ENCODE data around the gene CCDC170.
"Not testable (repeated sequence)": the region's sequence is repeated elsewhere in the genome, so short reads cannot be mapped to it uniquely, and the experiment has no call there.

The CCDC170 gene

GRCh38 chr6:151493161-151493803, 535 bp upstream of the CCDC170 start:
- DNase-seq (ENCODE audit: low read depth, low spot score), result no peak
- H3K27ac ChIP-seq, result no peak overlapping the region

GRCh38 chr6:151494235-151494935, 568 bp downstream of the CCDC170 start:
- DNase-seq (ENCODE audit: low read depth, low spot score), result no peak
- H3K27ac ChIP-seq, result no peak overlapping the region

GRCh38 chr6:151494936-151495320, 1.1 kb downstream of the CCDC170 start:
- DNase-seq (ENCODE audit: low read depth, low spot score), result no peak
- H3K27ac ChIP-seq, result no peak overlapping the region

GRCh38 chr6:151495380-151495779, 1.6 kb downstream of the CCDC170 start:
- no peak for DNase-seq (ENCODE audit: low read depth, low spot score)
- no peak overlapping the region for H3K27ac ChIP-seq

- H3K27ac ChIP-seq, result no peak overlapping the region
Measured at GRCh38 chr6:151497905-151498304, 4.1 kb downstream of the CCDC170 start.

GRCh38 chr6:151498327-151498726, 4.5 kb downstream of the CCDC170 start:
- DNase-seq (ENCODE audit: low read depth, low spot score), result no peak

More at GRCh38 chr6:151497905-151498304, 4.1 kb downstream of the CCDC170 start:
- DNase-seq (ENCODE audit: low read depth, low spot score), result no peak

GRCh38 chr6:151499551-151499950, 5.7 kb downstream of the CCDC170 start:
- H3K27ac ChIP-seq, result no peak overlapping the region
- no peak for DNase-seq (ENCODE audit: low read depth, low spot score)

More at GRCh38 chr6:151498327-151498726, 4.5 kb downstream of the CCDC170 start:
- H3K27ac ChIP-seq, result no peak overlapping the region

- no peak for DNase-seq (ENCODE audit: low read depth, low spot score)
- no peak overlapping the region for H3K27ac ChIP-seq
Measured at GRCh38 chr6:151501511-151502136, 7.8 kb downstream of the CCDC170 start.

GRCh38 chr6:151502499-151502898, 8.7 kb downstream of the CCDC170 start:
- no peak for DNase-seq (ENCODE audit: low read depth, low spot score)
- peak overlapping the region; percentile 8 for H3K27ac ChIP-seq

GRCh38 chr6:151506761-151507160, 12.9 kb downstream of the CCDC170 start:
- DNase-seq (ENCODE audit: low read depth, low spot score), result no peak
- no peak overlapping the region for H3K27ac ChIP-seq

GRCh38 chr6:151509048-151509447, 15.2 kb downstream of the CCDC170 start:
- DNase-seq (ENCODE audit: low read depth, low spot score), result no peak
- no peak overlapping the region for H3K27ac ChIP-seq

- no peak overlapping the region for H3K27ac ChIP-seq
- DNase-seq (ENCODE audit: low read depth, low spot score), result no peak
Measured at GRCh38 chr6:151512481-151512880, 18.7 kb downstream of the CCDC170 start.

- no peak overlapping the region for H3K27ac ChIP-seq
- DNase-seq (ENCODE audit: low read depth, low spot score), result no peak
Measured at GRCh38 chr6:151514000-151514730, 20.3 kb downstream of the CCDC170 start.

GRCh38 chr6:151518992-151519391, 25.2 kb downstream of the CCDC170 start:
- not testable (repeated sequence) for H3K27ac ChIP-seq; DNase-seq (ENCODE audit: low read depth, low spot score)

- no peak for DNase-seq (ENCODE audit: low read depth, low spot score)
- no peak overlapping the region for H3K27ac ChIP-seq
Measured at GRCh38 chr6:151523034-151523433, 29.2 kb downstream of the CCDC170 start.

- no peak for DNase-seq (ENCODE audit: low read depth, low spot score)
- no peak overlapping the region for H3K27ac ChIP-seq
Measured at GRCh38 chr6:151524059-151524458, 30.2 kb downstream of the CCDC170 start.

GRCh38 chr6:151534576-151534975, 40.8 kb downstream of the CCDC170 start:
- H3K27ac ChIP-seq, result no peak overlapping the region
- no peak for DNase-seq (ENCODE audit: low read depth, low spot score)

GRCh38 chr6:151535476-151536187, 41.8 kb downstream of the CCDC170 start:
- no peak for DNase-seq (ENCODE audit: low read depth, low spot score)

GRCh38 chr6:151536188-151536479, 42.3 kb downstream of the CCDC170 start:
- no peak for DNase-seq (ENCODE audit: low read depth, low spot score)
- H3K27ac ChIP-seq, result no peak overlapping the region

More at GRCh38 chr6:151535476-151536187, 41.8 kb downstream of the CCDC170 start:
- H3K27ac ChIP-seq, result no peak overlapping the region

- no peak for DNase-seq (ENCODE audit: low read depth, low spot score)
- no peak overlapping the region for H3K27ac ChIP-seq
Measured at GRCh38 chr6:151537556-151537955, 43.7 kb downstream of the CCDC170 start.

Measured in epithelial cell of prostate (primary cell).